Measurements from ENCODE around the gene UNC5C.

The UNC5C gene

GRCh38 chr4:95285797-95286196 lies 263.0 kb downstream of the UNC5C start:
- Histone ChIP-seq H3K4me2 (ENCODE audit: low read length) (no peak overlapping the region), H3K9me3 (ENCODE audit: low read length) (no peaks in the 10 kb centered on the region), H3K36me3 (ENCODE audit: insufficient read depth, low read length) (no peaks in the 10 kb centered on the region), H4K20me1 (ENCODE audit: insufficient read depth, low read length) (no peaks in the 10 kb centered on the region), H2AFZ (ENCODE audit: low read length) (no peak overlapping the region), H3F3A (ENCODE audit: insufficient read depth, low read length) (no peaks in the 10 kb centered on the region), H3K27ac (ENCODE audit: low read depth, low read length, poor library complexity, severe bottlenecking) (no peak overlapping the region), H3K27me3 (ENCODE audit: insufficient read depth, low read length) (no peaks in the 10 kb centered on the region), H3K79me2 (ENCODE audit: insufficient read depth, low read length) (no peaks in the 10 kb centered on the region), H3K9ac (ENCODE audit: low read length) (no peak overlapping the region), H3K4me1 (ENCODE audit: insufficient read depth, low read length, severe bottlenecking) (no peaks in the 10 kb centered on the region), H3K4me3 (ENCODE audit: low read depth, low read length, poor library complexity, severe bottlenecking) (no peak overlapping the region), H3K9me2 (ENCODE audit: low read depth, low read length) (no peaks in the 10 kb centered on the region)
- TF ChIP-seq CTCF (IDR thresholded peaks at IDR 0.05; ENCODE audit: low read length) (no peak), EZH2 (IDR thresholded peaks at IDR 0.05; ENCODE audit: borderline replicate concordance, low read length) (no peak)

- TF ChIP-seq EZH2 (IDR thresholded peaks at IDR 0.05; ENCODE audit: borderline replicate concordance, low read length) (no peak), CTCF (IDR thresholded peaks at IDR 0.05; ENCODE audit: low read length) (no peak)
- no peaks in the 10 kb centered on the region for H4K20me1 ChIP-seq (ENCODE audit: insufficient read depth, low read length)
Observed at GRCh38 chr4:95284655-95285054, 264.1 kb downstream of the UNC5C start.

GRCh38 chr4:95283320-95283719 lies 265.5 kb downstream of the UNC5C start:
- no peak overlapping the region for H3K4me3 ChIP-seq (ENCODE audit: low read depth, low read length, poor library complexity, severe bottlenecking)
- H3F3A ChIP-seq (ENCODE audit: insufficient read depth, low read length), result no peaks in the 10 kb centered on the region
- no peaks in the 10 kb centered on the region for H3K79me2 ChIP-seq (ENCODE audit: insufficient read depth, low read length)
- H3K36me3 ChIP-seq (ENCODE audit: insufficient read depth, low read length), result no peaks in the 10 kb centered on the region
- no peak overlapping the region for H2AFZ ChIP-seq (ENCODE audit: low read length)
- no peaks in the 10 kb centered on the region for H3K4me1 ChIP-seq (ENCODE audit: insufficient read depth, low read length, severe bottlenecking)
- no peaks in the 10 kb centered on the region for H3K9me2 ChIP-seq (ENCODE audit: low read depth, low read length)
- H3K27me3 ChIP-seq (ENCODE audit: insufficient read depth, low read length), result no peaks in the 10 kb centered on the region
- no peaks in the 10 kb centered on the region for H4K20me1 ChIP-seq (ENCODE audit: insufficient read depth, low read length)
- no peak overlapping the region for H3K27ac ChIP-seq (ENCODE audit: low read depth, low read length, poor library complexity, severe bottlenecking)
- TF ChIP-seq EZH2 (IDR thresholded peaks at IDR 0.05; ENCODE audit: borderline replicate concordance, low read length) (no peak), CTCF (IDR thresholded peaks at IDR 0.05; ENCODE audit: low read length) (no peak)
- no peaks in the 10 kb centered on the region for H3K9me3 ChIP-seq (ENCODE audit: low read length)
- no peak overlapping the region for H3K4me2 ChIP-seq (ENCODE audit: low read length)
- H3K9ac ChIP-seq (ENCODE audit: low read length), result no peak overlapping the region

More at GRCh38 chr4:95284655-95285054, 264.1 kb downstream of the UNC5C start:
- no peak overlapping the region for H2AFZ ChIP-seq (ENCODE audit: low read length)
- H3K4me2 ChIP-seq (ENCODE audit: low read length), result no peak overlapping the region
- H3K27me3 ChIP-seq (ENCODE audit: insufficient read depth, low read length), result no peaks in the 10 kb centered on the region
- H3K79me2 ChIP-seq (ENCODE audit: insufficient read depth, low read length), result no peaks in the 10 kb centered on the region
- no peaks in the 10 kb centered on the region for H3F3A ChIP-seq (ENCODE audit: insufficient read depth, low read length)
- no peaks in the 10 kb centered on the region for H3K9me3 ChIP-seq (ENCODE audit: low read length)
- H3K27ac ChIP-seq (ENCODE audit: low read depth, low read length, poor library complexity, severe bottlenecking), result no peak overlapping the region
- H3K9ac ChIP-seq (ENCODE audit: low read length), result no peak overlapping the region
- no peaks in the 10 kb centered on the region for H3K4me1 ChIP-seq (ENCODE audit: insufficient read depth, low read length, severe bottlenecking)
- H3K36me3 ChIP-seq (ENCODE audit: insufficient read depth, low read length), result no peaks in the 10 kb centered on the region
- no peak overlapping the region for H3K4me3 ChIP-seq (ENCODE audit: low read depth, low read length, poor library complexity, severe bottlenecking)
- H3K9me2 ChIP-seq (ENCODE audit: low read depth, low read length), result no peaks in the 10 kb centered on the region
